DLD1 (cell line): ENCODE data around the gene CCT3.
"Not testable (repeated sequence)": the region's sequence is repeated elsewhere in the genome, so short reads cannot be mapped to it uniquely, and the experiment has no call there.

Source experiments
- in situ Hi-C: cut with HindIII; loops from 2 replicates; pipeline ENCODE4 v1.10.0; 2017; ENCODE audit warnings: low sequenced_read_pairs

The CCT3 gene

DNA sequence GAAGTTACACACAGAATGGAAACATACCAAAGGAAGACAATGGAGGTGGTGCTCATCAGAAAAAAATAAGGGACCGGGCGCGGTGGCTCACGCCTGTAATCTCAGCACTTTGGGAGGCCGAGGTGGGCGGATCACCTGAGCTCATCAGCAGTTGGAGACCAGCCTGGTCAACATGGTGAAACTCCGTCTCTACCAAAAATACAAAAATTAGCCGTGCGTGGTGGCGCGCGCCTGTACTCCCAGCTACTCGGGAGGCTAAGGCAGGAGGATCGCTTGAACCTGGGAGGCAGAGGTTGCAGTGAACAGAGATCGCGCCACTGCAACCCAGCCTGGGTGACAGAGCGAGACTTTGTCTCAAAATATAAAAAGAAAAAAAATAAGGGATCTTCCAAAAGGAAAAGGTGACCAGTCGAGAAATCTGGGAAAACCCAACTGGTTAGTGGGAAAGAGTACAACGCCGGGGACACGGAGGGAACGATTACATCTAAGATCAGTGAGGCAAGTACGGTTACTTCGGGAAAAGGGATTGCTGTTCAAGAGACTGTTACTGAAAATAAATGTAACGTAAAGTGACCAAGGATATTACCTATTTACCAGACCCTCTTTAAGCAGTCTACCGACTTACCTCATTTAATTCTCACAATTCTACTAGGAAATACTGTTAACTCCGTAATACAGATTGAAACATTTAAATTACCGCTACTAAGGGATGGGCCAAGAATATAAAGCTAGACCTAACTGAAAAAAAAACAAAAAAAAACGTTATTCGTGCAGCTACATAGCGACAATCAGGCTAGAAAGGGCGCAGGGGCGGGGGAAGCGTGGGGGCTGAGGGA, 822 bp downstream of the CCT3 start:
- in situ Hi-C loops = no loop called here

- in situ Hi-C loops = no loop called here
These were observed 1.9 kb downstream of the CCT3 start for GRCh38 chr1:156336242-156336641.

GRCh38 chr1:156323179-156323578, 14.9 kb downstream of the CCT3 start:
- in situ Hi-C loops = not testable (repeated sequence)

DNA sequence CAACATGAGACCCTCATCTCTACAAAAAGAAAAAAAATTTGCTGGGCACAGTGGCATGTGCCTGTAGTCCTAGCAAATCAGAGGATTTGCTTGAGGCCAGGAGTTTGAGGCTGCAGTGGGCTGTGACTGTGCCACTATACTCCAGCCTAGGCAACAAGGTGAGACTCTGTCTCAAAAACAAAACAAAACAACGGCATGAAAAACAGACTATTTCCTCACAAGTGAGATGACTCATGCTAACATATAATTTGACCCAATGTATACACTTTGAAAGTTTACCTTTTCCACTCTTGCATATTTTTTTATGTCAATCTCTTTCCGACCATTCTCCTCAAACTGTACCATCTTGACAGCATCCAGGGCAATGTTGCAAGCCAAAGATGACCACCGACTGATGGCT, 17.5 kb downstream of the CCT3 start:
- in situ Hi-C loops = no loop called here

DNA sequence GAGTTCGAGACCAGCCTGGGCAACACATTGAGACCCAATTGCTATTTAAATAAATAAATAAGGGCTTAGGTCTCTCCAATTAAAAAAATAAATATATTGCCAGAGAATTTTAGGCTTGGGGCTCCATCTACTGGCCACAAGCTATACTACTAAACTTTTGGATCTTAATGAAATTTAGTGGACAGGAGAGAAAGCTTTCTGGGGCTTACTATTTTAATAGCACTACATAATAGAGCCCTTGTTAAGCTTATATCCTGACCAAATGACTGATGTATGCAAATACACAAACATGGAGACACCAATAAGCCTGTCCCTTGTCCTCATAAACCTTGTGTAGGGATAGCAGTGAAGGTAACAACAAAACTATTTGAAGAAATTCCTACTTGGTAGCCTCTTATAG, 18.4 kb downstream of the CCT3 start:
- in situ Hi-C loops = no loop called here

DNA sequence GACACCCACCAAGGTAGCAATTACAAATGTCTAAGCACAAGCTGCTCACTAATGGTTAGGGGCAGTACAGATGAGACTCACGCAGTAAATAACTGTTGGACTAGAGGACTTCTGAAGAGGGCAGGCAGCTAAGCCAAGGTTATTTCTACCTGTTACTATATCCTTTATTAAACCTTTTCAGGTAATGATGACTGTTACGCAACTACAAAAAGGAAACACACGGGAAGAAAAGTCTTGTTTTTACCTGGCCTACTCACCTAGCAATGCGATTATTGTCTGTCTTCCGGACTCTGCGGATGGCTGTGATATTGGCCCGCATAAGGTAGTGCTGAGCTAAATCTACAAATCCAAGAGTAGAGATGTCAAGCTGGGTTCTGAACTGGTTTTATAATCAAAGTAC, 21.2 kb downstream of the CCT3 start:
- in situ Hi-C loops = no loop called here

DNA sequence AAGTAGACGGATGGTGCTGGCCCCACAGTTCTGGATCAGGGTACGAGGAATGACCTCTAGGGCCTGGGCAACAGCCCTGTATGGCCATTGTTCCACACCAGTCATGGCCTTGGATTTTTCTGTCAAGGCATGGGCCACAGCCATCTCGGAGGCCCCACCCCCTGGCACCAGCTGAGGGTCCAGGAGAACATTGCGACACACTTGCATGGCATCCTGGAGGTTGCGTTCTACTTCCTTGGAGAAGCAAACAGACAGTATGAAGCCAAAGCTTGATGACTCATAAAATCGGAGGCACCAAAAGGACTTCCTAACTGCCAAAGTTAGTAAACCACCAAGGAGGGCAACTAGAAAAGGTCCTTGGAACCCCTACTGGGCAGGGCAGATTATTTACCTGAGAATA, 27.1 kb downstream of the CCT3 start:
- in situ Hi-C loops = no loop called here

DNA sequence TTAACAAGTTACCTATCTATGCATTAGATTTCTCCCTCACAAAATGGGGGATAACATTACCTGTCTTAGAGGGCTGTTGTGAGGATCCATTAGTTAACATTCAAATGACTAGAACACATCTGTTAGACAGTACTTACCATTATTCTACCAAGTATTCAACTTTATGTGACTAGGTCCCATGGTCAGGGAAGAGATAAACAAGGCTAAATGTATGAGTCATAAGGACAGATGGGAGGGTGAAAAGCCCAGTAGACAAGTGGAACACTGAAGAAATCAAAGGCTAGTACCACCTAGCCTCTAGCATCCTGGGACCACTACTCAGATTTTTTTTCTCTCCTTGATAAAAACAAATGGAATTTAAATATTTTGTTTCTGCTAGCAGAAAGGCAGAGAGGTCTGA, 30.0 kb downstream of the CCT3 start:
- in situ Hi-C loops = no loop called here

GRCh38 chr1:156305215-156305614, 32.9 kb downstream of the CCT3 start:
- in situ Hi-C loops = no loop called here

DNA sequence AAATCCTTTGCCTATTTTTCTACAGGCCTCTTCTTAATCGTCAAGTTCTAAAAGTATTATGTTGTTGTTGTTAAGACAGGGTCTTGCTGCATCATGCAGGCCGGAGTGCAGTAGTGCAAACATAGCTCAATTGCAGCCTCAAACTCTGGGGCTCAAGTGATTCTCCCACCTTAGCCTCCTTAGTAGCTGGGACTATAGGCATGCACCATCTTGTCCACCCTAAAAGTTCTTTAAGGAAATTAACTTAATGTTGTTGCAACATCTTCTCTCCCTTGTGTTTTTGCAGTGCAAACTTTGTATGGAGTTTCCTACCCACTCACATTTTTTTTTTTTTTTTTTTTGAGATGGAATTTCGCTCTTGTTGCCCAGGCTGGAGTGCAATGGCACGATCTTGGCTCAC, 34.9 kb downstream of the CCT3 start:
- in situ Hi-C loops = no loop called here

- in situ Hi-C loops = no loop called here
These were observed 39.2 kb downstream of the CCT3 start, which contains the start of gene VHLL for GRCh38 chr1:156298852-156299357. Gene VHLL (minus strand): TSS chr1:156299307. CDS start chr1:156299189, 118 bp downstream.

DNA sequence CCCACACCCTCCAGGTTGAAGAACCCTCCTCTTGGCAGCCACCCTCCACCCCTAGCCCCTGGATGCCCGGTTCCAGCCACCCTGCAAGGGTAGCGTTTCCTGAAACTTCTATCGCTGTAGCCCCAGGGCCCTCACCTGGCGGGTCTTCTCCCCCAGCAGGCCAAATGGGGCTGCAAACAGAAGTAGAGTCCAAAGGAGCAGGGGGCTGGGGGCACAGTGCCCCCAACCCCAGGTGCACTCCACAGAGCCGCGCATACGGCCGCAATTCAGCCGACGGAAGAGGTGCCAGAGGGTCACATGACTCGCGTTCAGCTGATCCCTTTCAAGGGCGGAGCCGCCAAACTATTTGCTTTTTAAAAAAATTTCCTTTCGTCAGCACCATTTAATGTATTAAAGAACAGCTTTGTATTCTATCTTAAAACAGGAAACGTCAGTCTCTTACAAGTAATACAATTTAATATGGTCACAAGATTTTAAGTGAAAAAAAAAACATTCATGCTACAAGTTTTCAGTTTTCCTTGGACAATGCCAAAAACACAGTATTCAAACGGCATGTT, 42.6 kb downstream of the CCT3 start, which contains the start of gene GLMP:
TSS of gene GLMP (minus strand) at position 289 of the 557 bp plus-strand sequence. CDS start at position 255, 34 bp downstream.
- in situ Hi-C loops = no loop called here

- in situ Hi-C loops = no loop called here
These were observed 44.2 kb downstream of the CCT3 start for GRCh38 chr1:156293895-156294294.

DNA sequence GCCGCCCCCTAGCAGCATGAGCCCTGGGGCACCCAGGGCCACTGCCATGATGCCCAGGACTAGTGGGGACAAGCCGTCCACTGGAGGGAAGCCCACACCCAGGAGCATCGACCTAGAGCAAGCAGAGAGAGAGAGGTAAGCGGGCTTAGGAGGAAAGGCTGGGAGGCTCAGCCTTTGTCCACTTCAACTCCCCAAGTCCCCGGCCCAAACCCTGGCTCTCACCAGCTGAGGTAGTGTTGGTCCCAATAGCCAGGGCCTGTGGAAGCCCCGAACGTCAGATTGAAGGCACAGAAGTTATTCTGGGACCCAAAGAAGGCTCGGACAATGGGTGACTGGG, 45.0 kb downstream of the CCT3 start:
- in situ Hi-C loops = no loop called here

DNA sequence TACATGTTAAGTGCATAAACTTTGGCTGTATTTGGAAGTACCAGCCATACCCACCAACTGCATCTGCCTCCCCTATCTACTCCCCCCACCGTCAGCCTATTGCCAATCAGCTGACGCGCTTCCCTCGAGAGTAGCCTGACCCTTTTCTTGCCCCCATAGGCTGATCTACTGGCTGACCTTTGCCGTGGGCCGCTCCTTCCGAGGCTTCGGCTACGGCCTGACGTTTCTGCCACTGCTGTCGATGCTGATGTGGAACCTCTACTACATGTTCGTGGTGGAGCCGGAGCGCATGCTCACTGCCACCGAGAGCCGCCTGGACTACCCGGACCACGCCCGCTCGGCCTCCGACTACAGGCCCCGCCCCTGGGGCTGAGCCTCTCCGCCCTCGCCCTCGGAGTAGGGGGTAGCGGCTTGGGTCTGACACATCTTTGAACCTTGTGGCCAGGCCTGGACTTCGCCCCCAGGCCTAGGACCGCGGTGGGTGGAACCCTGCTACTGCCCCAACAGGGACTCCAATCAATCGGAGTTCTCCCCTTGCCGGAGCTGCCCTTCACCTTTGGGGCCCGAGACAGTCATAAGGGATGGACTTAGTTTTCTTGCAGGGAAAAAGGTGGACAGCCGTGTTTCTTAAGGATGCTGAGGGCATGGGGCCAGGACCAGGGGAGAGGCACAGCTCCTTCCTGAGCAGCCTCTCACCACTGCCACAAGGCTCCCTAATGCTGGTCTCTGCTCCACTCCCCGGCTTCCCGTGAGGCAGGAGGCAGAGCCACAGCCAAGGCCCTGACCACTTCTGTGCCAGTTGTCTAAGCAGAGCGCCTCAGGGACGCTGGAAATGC, 46.6 kb downstream of the CCT3 start:
- in situ Hi-C loops = no loop called here

GRCh38 chr1:156289857-156290256, 48.2 kb downstream of the CCT3 start:
- in situ Hi-C loops = no loop called here

GRCh38 chr1:156286061-156286460, 52.0 kb downstream of the CCT3 start:
- in situ Hi-C loops = no loop called here

- in situ Hi-C loops = no loop called here
These were observed 52.7 kb downstream of the CCT3 start for GRCh38 chr1:156285437-156285836.

- in situ Hi-C loops = no loop called here
These were observed 53.3 kb downstream of the CCT3 start for GRCh38 chr1:156284757-156285156.

GRCh38 chr1:156284112-156284511, 54.0 kb downstream of the CCT3 start, which contains the start of gene TMEM79:
Gene TMEM79 (plus strand): TSS chr1:156284325. CDS start chr1:156285227, 902 bp downstream.
- in situ Hi-C loops = no loop called here

- in situ Hi-C loops = no loop called here
These were observed 54.6 kb downstream of the CCT3 start for GRCh38 chr1:156283521-156283920.
